HepG2 (cell line): Measurements from ENCODE around the gene PRCD. TPM values are rescaled to one million over a fixed set of nuclear protein-coding genes. Genes with fewer than 3 reads are reported as not detected.

Source experiments
- ARID2 ChIP-seq: sonication (generic); formaldehyde crosslinking; IDR thresholded peaks from 2 replicates; pipeline ENCODE4 v1.8.1; 2022; ENCODE audit warnings: mild to moderate bottlenecking, missing genetic modification reagents, borderline replicate concordance
- ARNT2 ChIP-seq: sonication (generic); formaldehyde crosslinking; IDR thresholded peaks from 2 replicates; pipeline ENCODE4 v1.8.0; 2022; ENCODE audit warnings: mild to moderate bottlenecking, low read depth, missing genetic modification reagents, moderate library complexity
- CBX5 ChIP-seq: sonication (generic); formaldehyde crosslinking; IDR thresholded peaks from 2 replicates; pipeline ENCODE4 v1.4.0; 2020; ENCODE audit warnings: missing genetic modification reagents, borderline replicate concordance
- EHMT2 ChIP-seq: fragments of 200-600 bp; sonication (generic); IDR thresholded peaks from 2 replicates; pipeline ENCODE4 v1.7.0; 2017; ENCODE audit warnings: antibody characterized with exemption, low read depth, low read length, borderline replicate concordance
- HOXA3 ChIP-seq: sonication (generic); formaldehyde crosslinking; IDR thresholded peaks from 2 replicates; pipeline ENCODE4 v1.5.0; 2020; ENCODE audit warnings: missing genetic modification reagents
- KDM4B ChIP-seq: sonication (generic); formaldehyde crosslinking; IDR thresholded peaks from 2 replicates; pipeline ENCODE4 v1.4.0; 2020; ENCODE audit warnings: missing genetic modification reagents
- KLF11 ChIP-seq: IDR thresholded peaks from 2 replicates; pipeline ENCODE4 v1.6.1; 2016; ENCODE audit warnings: missing compliant biosample characterization
- NFKBIZ ChIP-seq: IDR thresholded peaks from 2 replicates; pipeline ENCODE4 v1.6.1; 2018; ENCODE audit warnings: missing genetic modification reagents, missing compliant biosample characterization
- RFXAP ChIP-seq: sonication (generic); formaldehyde crosslinking; IDR thresholded peaks from 2 replicates; pipeline ENCODE4 v1.4.0; 2020; ENCODE audit warnings: missing genetic modification reagents, borderline replicate concordance
- TGIF2 ChIP-seq: IDR thresholded peaks from 2 replicates; pipeline ENCODE4 v1.6.1; 2016; ENCODE audit warnings: control low read depth, missing compliant biosample characterization
- ZNF30 ChIP-seq: sonication (generic); formaldehyde crosslinking; IDR thresholded peaks from 2 replicates; pipeline ENCODE4 v1.5.0; 2020; ENCODE audit warnings: mild to moderate bottlenecking, missing genetic modification reagents
- ZNF550 ChIP-seq: sonication (generic); formaldehyde crosslinking; IDR thresholded peaks from 2 replicates; pipeline ENCODE4 v1.4.0; 2020; ENCODE audit warnings: mild to moderate bottlenecking, missing genetic modification reagents, borderline replicate concordance
- ZNF563 ChIP-seq: sonication (generic); formaldehyde crosslinking; IDR thresholded peaks from 2 replicates; pipeline ENCODE4 v1.8.0; 2022; ENCODE audit warnings: mild to moderate bottlenecking, moderate library complexity, missing genetic modification reagents
- ZNF772 ChIP-seq: sonication (generic); formaldehyde crosslinking; IDR thresholded peaks from 2 replicates; pipeline ENCODE4 v1.5.0; 2020; ENCODE audit warnings: mild to moderate bottlenecking, missing genetic modification reagents
- polyA plus RNA-seq, 8 experiments: library from polyadenylated mRNA; depleted of rRNA in 3 of 8; stranded (reverse) in 7 of 8; unstranded in 1 of 8; fragments of >200 nt; fragmentation: Illumina TruSeq in 4 of 8; extraction: Trizol in 4 of 8; gene quantifications; 2 replicates each; pipeline versions ENCODE4 v1.2.1 to v1.2.3, GENCODE V29; 2011 to 2016; ENCODE audit warnings: low read depth in 4 of 8, missing spikeins in 1 of 8, mixed read lengths in 1 of 8; ENCODE audit not compliant: insufficient read depth in 1 of 8
- total RNA-seq, 5 experiments: library from RNA; depleted of rRNA; stranded (reverse); fragments of >200 nt; fragmentation: Illumina TruSeq; extraction: Trizol; gene quantifications; 2 replicates each; pipeline ENCODE4 v1.2.3, GENCODE V29; 2016; ENCODE audit warnings: low read depth in 1 of 5
- TF ChIP-seq, protein P1 (sequence below): sonication (generic); formaldehyde crosslinking; IDR thresholded peaks from 2 replicates; pipeline ENCODE4 v1.4.0; 2020; ENCODE audit warnings: low read depth, missing genetic modification reagents
- TF ChIP-seq, protein P2 (sequence below): sonication (generic); formaldehyde crosslinking; IDR thresholded peaks from 2 replicates; pipeline ENCODE4 v1.4.0; 2020; ENCODE audit warnings: missing genetic modification reagents, borderline replicate concordance
- TF ChIP-seq, protein P3 (sequence below): IDR thresholded peaks from 2 replicates; pipeline ENCODE4 v1.6.1; 2012; ENCODE audit warnings: low read depth, low read length, improper control_type of control experiment
- TF ChIP-seq, protein P4 (sequence below): sonication (generic); formaldehyde crosslinking; IDR thresholded peaks from 2 replicates; pipeline ENCODE4 v1.4.0; 2020; ENCODE audit warnings: mild to moderate bottlenecking, missing genetic modification reagents

PRCD gene
- total and polyA plus RNA-seq, 2 of the 13 experiments (the other 11 are each of a cell fraction or from before 2014, with no cell fraction given) = 0.51 TPM; not detected in 1

DNA sequence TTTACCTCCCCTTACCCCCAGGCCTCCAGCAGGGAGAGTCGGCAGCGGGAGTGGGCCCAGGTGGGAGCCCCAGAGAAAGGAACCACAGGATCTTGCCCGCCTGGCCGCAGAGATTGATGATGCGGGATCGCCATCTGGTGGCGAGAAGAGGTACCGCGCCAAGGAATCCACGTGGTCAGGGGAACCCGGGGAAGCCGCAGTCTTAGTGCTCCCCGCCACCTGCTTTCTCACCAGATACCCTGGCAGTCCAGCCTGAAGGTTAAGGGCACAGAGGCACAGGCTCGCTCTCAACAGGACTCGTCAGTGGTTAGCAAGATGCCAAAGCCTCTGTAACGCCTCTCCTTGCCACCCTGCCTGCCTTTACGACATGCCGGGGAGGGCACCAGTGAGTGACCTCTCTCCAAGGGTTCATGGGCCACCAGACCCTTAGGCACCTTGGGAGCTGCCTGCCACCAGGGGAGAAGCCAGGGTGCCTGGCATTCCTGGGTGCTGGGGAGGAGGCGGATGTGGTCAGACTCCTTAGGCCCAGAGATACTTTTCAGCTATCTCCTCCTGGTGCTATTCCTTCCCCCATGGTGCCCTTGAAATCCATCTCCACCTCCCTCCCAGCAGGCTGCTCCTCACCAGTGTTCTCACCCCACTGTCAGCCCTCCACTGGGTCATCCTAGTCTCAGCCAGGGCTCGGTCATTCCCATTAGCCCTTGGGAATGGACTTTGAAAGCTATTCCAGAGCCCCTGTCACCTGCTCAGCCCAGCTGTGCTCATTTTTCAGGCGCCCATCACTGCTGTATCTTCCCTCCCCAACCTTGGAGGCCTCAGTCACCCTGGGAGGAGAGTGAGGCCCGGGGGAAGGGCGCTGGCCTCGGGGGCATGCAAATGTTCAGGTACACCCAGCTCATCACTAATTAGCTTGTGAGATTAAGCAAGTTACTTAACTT, 33.2 kb upstream of the PRCD start (continued):
- TF ChIP-seq, protein P1, sequence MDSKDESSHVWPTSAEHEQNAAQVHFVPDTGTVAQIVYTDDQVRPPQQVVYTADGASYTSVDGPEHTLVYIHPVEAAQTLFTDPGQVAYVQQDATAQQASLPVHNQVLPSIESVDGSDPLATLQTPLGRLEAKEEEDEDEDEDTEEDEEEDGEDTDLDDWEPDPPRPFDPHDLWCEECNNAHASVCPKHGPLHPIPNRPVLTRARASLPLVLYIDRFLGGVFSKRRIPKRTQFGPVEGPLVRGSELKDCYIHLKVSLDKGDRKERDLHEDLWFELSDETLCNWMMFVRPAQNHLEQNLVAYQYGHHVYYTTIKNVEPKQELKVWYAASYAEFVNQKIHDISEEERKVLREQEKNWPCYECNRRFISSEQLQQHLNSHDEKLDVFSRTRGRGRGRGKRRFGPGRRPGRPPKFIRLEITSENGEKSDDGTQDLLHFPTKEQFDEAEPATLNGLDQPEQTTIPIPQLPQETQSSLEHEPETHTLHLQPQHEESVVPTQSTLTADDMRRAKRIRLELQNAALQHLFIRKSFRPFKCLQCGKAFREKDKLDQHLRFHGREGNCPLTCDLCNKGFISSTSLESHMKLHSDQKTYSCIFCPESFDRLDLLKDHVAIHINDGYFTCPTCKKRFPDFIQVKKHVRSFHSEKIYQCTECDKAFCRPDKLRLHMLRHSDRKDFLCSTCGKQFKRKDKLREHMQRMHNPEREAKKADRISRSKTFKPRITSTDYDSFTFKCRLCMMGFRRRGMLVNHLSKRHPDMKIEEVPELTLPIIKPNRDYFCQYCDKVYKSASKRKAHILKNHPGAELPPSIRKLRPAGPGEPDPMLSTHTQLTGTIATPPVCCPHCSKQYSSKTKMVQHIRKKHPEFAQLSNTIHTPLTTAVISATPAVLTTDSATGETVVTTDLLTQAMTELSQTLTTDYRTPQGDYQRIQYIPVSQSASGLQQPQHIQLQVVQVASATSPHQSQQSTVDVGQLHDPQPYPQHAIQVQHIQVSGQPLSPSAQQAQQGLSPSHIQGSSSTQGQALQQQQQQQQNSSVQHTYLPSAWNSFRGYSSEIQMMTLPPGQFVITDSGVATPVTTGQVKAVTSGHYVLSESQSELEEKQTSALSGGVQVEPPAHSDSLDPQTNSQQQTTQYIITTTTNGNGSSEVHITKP (CRISPR knock-in tag) = no peak
- TF ChIP-seq, protein P2, sequence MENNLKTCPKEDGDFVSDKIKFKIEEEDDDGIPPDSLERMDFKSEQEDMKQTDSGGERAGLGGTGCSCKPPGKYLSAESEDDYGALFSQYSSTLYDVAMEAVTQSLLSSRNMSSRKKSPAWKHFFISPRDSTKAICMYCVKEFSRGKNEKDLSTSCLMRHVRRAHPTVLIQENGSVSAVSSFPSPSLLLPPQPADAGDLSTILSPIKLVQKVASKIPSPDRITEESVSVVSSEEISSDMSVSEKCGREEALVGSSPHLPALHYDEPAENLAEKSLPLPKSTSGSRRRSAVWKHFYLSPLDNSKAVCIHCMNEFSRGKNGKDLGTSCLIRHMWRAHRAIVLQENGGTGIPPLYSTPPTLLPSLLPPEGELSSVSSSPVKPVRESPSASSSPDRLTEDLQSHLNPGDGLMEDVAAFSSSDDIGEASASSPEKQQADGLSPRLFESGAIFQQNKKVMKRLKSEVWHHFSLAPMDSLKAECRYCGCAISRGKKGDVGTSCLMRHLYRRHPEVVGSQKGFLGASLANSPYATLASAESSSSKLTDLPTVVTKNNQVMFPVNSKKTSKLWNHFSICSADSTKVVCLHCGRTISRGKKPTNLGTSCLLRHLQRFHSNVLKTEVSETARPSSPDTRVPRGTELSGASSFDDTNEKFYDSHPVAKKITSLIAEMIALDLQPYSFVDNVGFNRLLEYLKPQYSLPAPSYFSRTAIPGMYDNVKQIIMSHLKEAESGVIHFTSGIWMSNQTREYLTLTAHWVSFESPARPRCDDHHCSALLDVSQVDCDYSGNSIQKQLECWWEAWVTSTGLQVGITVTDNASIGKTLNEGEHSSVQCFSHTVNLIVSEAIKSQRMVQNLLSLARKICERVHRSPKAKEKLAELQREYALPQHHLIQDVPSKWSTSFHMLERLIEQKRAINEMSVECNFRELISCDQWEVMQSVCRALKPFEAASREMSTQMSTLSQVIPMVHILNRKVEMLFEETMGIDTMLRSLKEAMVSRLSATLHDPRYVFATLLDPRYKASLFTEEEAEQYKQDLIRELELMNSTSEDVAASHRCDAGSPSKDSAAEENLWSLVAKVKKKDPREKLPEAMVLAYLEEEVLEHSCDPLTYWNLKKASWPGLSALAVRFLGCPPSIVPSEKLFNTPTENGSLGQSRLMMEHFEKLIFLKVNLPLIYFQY (CRISPR knock-in tag) = peak; percentile 77; the same call in 1 of the 2 replicates
- TF ChIP-seq HOXA3 (CRISPR knock-in tag) (peak; percentile 72; the same call in 1 of the 2 replicates), ARID2 (CRISPR knock-in tag) (peak; percentile 65; the same call in 1 of the 2 replicates), ZNF30 (CRISPR knock-in tag) (peak; percentile 46; the same call in 1 of the 2 replicates), ZNF772 (CRISPR knock-in tag) (0 out of 2 replicates have a peak, but pooled peaks have one; percentile 68), TGIF2 (CRISPR knock-in tag) (0 out of 2 replicates have a peak, but pooled peaks have one; percentile 13), ZNF550 (CRISPR knock-in tag) (0 out of 2 replicates have a peak, but pooled peaks have one; percentile 1), EHMT2 (no peak), RFXAP (CRISPR knock-in tag) (peak; percentile 65; the same call in 1 of the 2 replicates), KLF11 (CRISPR knock-in tag) (peak; percentile 78; the same call in 1 of the 2 replicates), ZNF563 (CRISPR knock-in tag) (0 out of 2 replicates have a peak, but pooled peaks have one; percentile 40), CBX5 (CRISPR knock-in tag) (peak; percentile 76; the same call in 1 of the 2 replicates), NFKBIZ (CRISPR knock-in tag) (no peak), KDM4B (CRISPR knock-in tag) (peak; percentile 50; the same call in 1 of the 2 replicates), ARNT2 (CRISPR knock-in tag) (peak; percentile 27; the same call in 1 of the 2 replicates)
- TF ChIP-seq, protein P3, sequence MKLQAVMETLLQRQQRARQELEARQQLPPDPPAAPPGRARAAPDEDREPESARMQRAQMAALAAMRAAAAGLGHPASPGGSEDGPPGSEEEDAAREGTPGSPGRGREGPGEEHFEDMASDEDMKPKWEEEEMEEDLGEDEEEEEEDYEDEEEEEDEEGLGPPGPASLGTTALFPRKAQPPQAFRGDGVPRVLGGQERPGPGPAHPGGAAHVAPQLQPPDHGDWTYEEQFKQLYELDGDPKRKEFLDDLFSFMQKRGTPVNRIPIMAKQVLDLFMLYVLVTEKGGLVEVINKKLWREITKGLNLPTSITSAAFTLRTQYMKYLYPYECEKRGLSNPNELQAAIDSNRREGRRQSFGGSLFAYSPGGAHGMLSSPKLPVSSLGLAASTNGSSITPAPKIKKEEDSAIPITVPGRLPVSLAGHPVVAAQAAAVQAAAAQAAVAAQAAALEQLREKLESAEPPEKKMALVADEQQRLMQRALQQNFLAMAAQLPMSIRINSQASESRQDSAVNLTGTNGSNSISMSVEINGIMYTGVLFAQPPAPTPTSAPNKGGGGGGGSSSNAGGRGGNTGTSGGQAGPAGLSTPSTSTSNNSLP = no peak
- TF ChIP-seq, protein P4, sequence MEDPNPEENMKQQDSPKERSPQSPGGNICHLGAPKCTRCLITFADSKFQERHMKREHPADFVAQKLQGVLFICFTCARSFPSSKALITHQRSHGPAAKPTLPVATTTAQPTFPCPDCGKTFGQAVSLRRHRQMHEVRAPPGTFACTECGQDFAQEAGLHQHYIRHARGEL (CRISPR knock-in tag) = 0 out of 2 replicates have a peak, but pooled peaks have one; percentile 45
